CD4-positive, alpha-beta memory T cell (primary cell): Measurements from ENCODE around the gene KCNS3. TPM values are rescaled to one million over a fixed set of nuclear protein-coding genes. Genes with fewer than 3 reads are reported as not detected.

Experiments
- CTCF ChIA-PET: fragments of 350-600 bp; sonication (Branson Sonifier 250); formaldehyde crosslinking; loops from one replicate; lab custom pipeline; 2021; ENCODE audit warnings: inconsistent platforms; ENCODE audit not compliant: partially characterized antibody; lab: Charles Lee
- POLR2A ChIA-PET: fragments of 350-600 bp; sonication (Branson Sonifier 250); formaldehyde crosslinking; loops from one replicate; lab custom pipeline; 2021; ENCODE audit not compliant: partially characterized antibody; lab: Charles Lee
- DNase-seq, 5 donors: peaks; one replicate each; pipeline versions ENCODE4 v3.0.0 to v3.0.0-alpha.2; 2020 to 2022; ENCODE audit warnings: mixed read lengths in 1 of 5
- H3K27ac ChIP-seq: one replicate; pipeline ENCODE4 v1.7.0; 2013; ENCODE audit warnings: low read depth, low read length
- H3K27me3 ChIP-seq: 2 replicates; pipeline ENCODE4 v1.7.0; 2013; ENCODE audit warnings: mild to moderate bottlenecking, low read length, moderate library complexity; ENCODE audit not compliant: insufficient read depth
- H3K36me3 ChIP-seq: 2 replicates; pipeline ENCODE4 v1.7.0; 2013; ENCODE audit warnings: mild to moderate bottlenecking, low read length, moderate library complexity; ENCODE audit not compliant: insufficient read depth
- H3K4me1 ChIP-seq: 2 replicates; pipeline ENCODE4 v1.7.0; 2013; ENCODE audit warnings: mild to moderate bottlenecking, low read length, moderate library complexity; ENCODE audit not compliant: insufficient read depth
- H3K4me3 ChIP-seq, 2 donors: one replicate each; pipeline ENCODE4 v1.7.0; 2013; ENCODE audit warnings: low read length in 2 of 2, mild to moderate bottlenecking in 1 of 2
- H3K9me3 ChIP-seq, 2 donors: one replicate each; pipeline ENCODE4 v1.7.0; 2013; ENCODE audit warnings: low read length in 2 of 2, control low read depth in 1 of 2; ENCODE audit not compliant: control insufficient read depth in 1 of 2
- H3K27ac Mint-ChIP-seq, 7 donors: one replicate each; pipeline ENCODE4 v1.8.0; 2020 to 2021; ENCODE audit warnings: mixed read lengths in 7 of 7, mild to moderate bottlenecking in 6 of 7, inconsistent platforms in 3 of 7, moderate library complexity in 3 of 7
- H3K27me3 Mint-ChIP-seq, 2 donors: one replicate each; pipeline ENCODE4 v1.8.0; 2020 to 2021; ENCODE audit warnings: mixed read lengths in 2 of 2
- H3K36me3 Mint-ChIP-seq, 2 donors: one replicate each; pipeline ENCODE4 v1.8.0; 2020 to 2021; ENCODE audit warnings: mixed read lengths in 2 of 2, inconsistent platforms in 1 of 2, mild to moderate bottlenecking in 1 of 2
- H3K4me1 Mint-ChIP-seq, 4 donors: one replicate each; pipeline ENCODE4 v1.8.0; 2020 to 2021; ENCODE audit warnings: mixed read lengths in 4 of 4, mild to moderate bottlenecking in 1 of 4
- H3K4me3 Mint-ChIP-seq, 8 donors: one replicate each; pipeline ENCODE4 v1.8.0; 2020 to 2021; ENCODE audit warnings: mixed read lengths in 8 of 8, mild to moderate bottlenecking in 7 of 8, moderate library complexity in 6 of 8, inconsistent platforms in 3 of 8
- H3K9me3 Mint-ChIP-seq, 8 donors: one replicate each; pipeline ENCODE4 v1.8.0; 2020 to 2021; ENCODE audit warnings: mixed read lengths in 8 of 8, mild to moderate bottlenecking in 5 of 8, inconsistent platforms in 3 of 8, moderate library complexity in 1 of 8
- intact Hi-C: fragments of 100-400 bp; cut with micrococcal nuclease; formaldehyde crosslinking; loops from one replicate; pipeline ENCODE4 v1.15.1; 2023
- polyA plus RNA-seq, 2 donors: library from polyadenylated mRNA; unstranded; fragments of 300-500 nt; fragmentation: Illumina TruSeq; gene quantifications; one replicate each; pipeline ENCODE4 v1.2.3, GENCODE V29; 2021
- total RNA-seq, 2 experiments: library from RNA; stranded (reverse); gene quantifications; one replicate each; pipeline ENCODE4 v1.2.3, GENCODE V29; 2021

The KCNS3 gene
- total and polyA plus RNA-seq, 4 experiments from 2014 or later: not detected

- no peaks in the 10 kb centered on the region for H3K9me3 ChIP-seq
- ChIA-PET POLR2A (no interaction called here), CTCF (no interaction called here)
These were observed 31.8 kb upstream of the KCNS3 start for GRCh38 chr2:17846676-17847075.

GRCh38 chr2:17847236-17847635 lies 31.2 kb upstream of the KCNS3 start:
- no peak for DNase-seq
- no peak overlapping the region for H3K27ac Mint-ChIP-seq
- ChIA-PET CTCF (no interaction called here), POLR2A (no interaction called here)
- Histone ChIP-seq H3K4me3 (no peak overlapping the region), H3K36me3 (no peaks in the 10 kb centered on the region), H3K9me3 (no peaks in the 10 kb centered on the region), H3K27ac (no peak overlapping the region), H3K4me1 (no peaks in the 10 kb centered on the region), H3K27me3 (no peaks in the 10 kb centered on the region)
- no peaks in the 10 kb centered on the region for H3K9me3 Mint-ChIP-seq
- H3K4me3 Mint-ChIP-seq: no peak overlapping the region
- no peaks in the 10 kb centered on the region for H3K36me3 Mint-ChIP-seq
- H3K27me3 Mint-ChIP-seq: peaks cover 3 to 6% of the 10 kb centered on the region in 2 donors
- intact Hi-C loops: no loop called here
- H3K4me1 Mint-ChIP-seq: no peaks in the 10 kb centered on the region

More at GRCh38 chr2:17846676-17847075, 31.8 kb upstream of the KCNS3 start:
- no peaks in the 10 kb centered on the region for H3K4me1 ChIP-seq
- intact Hi-C loops: no loop called here
- Mint-ChIP-seq H3K4me1 (no peaks in the 10 kb centered on the region), H3K9me3 (no peaks in the 10 kb centered on the region), H3K27me3 (peaks cover 3 to 6% of the 10 kb centered on the region in 2 donors), H3K4me3 (no peak overlapping the region), H3K27ac (no peak overlapping the region), H3K36me3 (no peaks in the 10 kb centered on the region)
- H3K4me3 ChIP-seq: no peak overlapping the region
- DNase-seq: no peak
- no peaks in the 10 kb centered on the region for H3K36me3 ChIP-seq
- H3K27me3 ChIP-seq: no peaks in the 10 kb centered on the region
- H3K27ac ChIP-seq: no peak overlapping the region

GRCh38 chr2:17849275-17849674 lies 29.2 kb upstream of the KCNS3 start:
- ChIA-PET POLR2A (no interaction called here), CTCF (no interaction called here)
- Histone ChIP-seq H3K36me3 (no peaks in the 10 kb centered on the region), H3K4me1 (no peaks in the 10 kb centered on the region), H3K4me3 (no peak overlapping the region), H3K27me3 (no peaks in the 10 kb centered on the region), H3K9me3 (no peaks in the 10 kb centered on the region), H3K27ac (no peak overlapping the region)
- Mint-ChIP-seq H3K9me3 (no peaks in the 10 kb centered on the region), H3K4me1 (no peaks in the 10 kb centered on the region), H3K36me3 (no peaks in the 10 kb centered on the region), H3K27me3 (peaks cover 3 to 9% of the 10 kb centered on the region in 2 donors), H3K4me3 (no peak overlapping the region), H3K27ac (no peak overlapping the region)
- DNase-seq: no peak
- intact Hi-C loops: no loop called here

GRCh38 chr2:17850151-17850550 lies 28.3 kb upstream of the KCNS3 start:
- intact Hi-C loops: no loop called here

GRCh38 chr2:17851731-17852585 lies 26.5 kb upstream of the KCNS3 start:
- no peak overlapping the region for H3K4me3 ChIP-seq
- H3K36me3 Mint-ChIP-seq: no peaks in the 10 kb centered on the region
- CTCF ChIA-PET: no interaction called here
- H3K27ac ChIP-seq: no peak overlapping the region
- H3K9me3 ChIP-seq: no peaks in the 10 kb centered on the region
- H3K27ac Mint-ChIP-seq: no peak overlapping the region
- no peaks in the 10 kb centered on the region for H3K36me3 ChIP-seq
- H3K27me3 ChIP-seq: no peaks in the 10 kb centered on the region
- peaks cover 9 to 14% of the 10 kb centered on the region in 2 donors for H3K27me3 Mint-ChIP-seq
- H3K4me1 Mint-ChIP-seq: no peaks in the 10 kb centered on the region
- intact Hi-C loops: no loop called here
- H3K4me1 ChIP-seq: no peaks in the 10 kb centered on the region
- no peaks in the 10 kb centered on the region for H3K9me3 Mint-ChIP-seq
- POLR2A ChIA-PET: no interaction called here
- no peak for DNase-seq
- no peak overlapping the region for H3K4me3 Mint-ChIP-seq

More at GRCh38 chr2:17850151-17850550, 28.3 kb upstream of the KCNS3 start:
- no peaks in the 10 kb centered on the region for H3K4me1 ChIP-seq
- Mint-ChIP-seq H3K9me3 (no peaks in the 10 kb centered on the region), H3K27me3 (peaks cover 6 to 12% of the 10 kb centered on the region in 2 donors), H3K36me3 (no peaks in the 10 kb centered on the region), H3K27ac (no peak overlapping the region), H3K4me1 (no peaks in the 10 kb centered on the region), H3K4me3 (no peak overlapping the region)
- no peaks in the 10 kb centered on the region for H3K27me3 ChIP-seq
- H3K27ac ChIP-seq: no peak overlapping the region
- no peaks in the 10 kb centered on the region for H3K9me3 ChIP-seq
- H3K4me3 ChIP-seq: no peak overlapping the region
- CTCF ChIA-PET: no interaction called here
- no peak for DNase-seq
- no peaks in the 10 kb centered on the region for H3K36me3 ChIP-seq
- POLR2A ChIA-PET: no interaction called here

GRCh38 chr2:17853799-17854198 lies 24.7 kb upstream of the KCNS3 start:
- intact Hi-C loops: no loop called here
- no peaks in the 10 kb centered on the region for H3K4me1 ChIP-seq
- H3K4me3 Mint-ChIP-seq: no peak overlapping the region
- H3K36me3 Mint-ChIP-seq: no peaks in the 10 kb centered on the region
- no peak overlapping the region for H3K4me3 ChIP-seq
- no peaks in the 10 kb centered on the region for H3K4me1 Mint-ChIP-seq
- POLR2A ChIA-PET: no interaction called here
- no peaks in the 10 kb centered on the region for H3K9me3 ChIP-seq
- CTCF ChIA-PET: no interaction called here
- H3K9me3 Mint-ChIP-seq: no peaks in the 10 kb centered on the region
- no peak for DNase-seq
- peaks cover 15 to 16% of the 10 kb centered on the region in 2 donors for H3K27me3 Mint-ChIP-seq
- no peak overlapping the region for H3K27ac ChIP-seq
- H3K27ac Mint-ChIP-seq: no peak overlapping the region
- no peaks in the 10 kb centered on the region for H3K36me3 ChIP-seq
- peaks cover 3% of the 10 kb centered on the region for H3K27me3 ChIP-seq

- Histone ChIP-seq H3K27me3 (peaks cover 7% of the 10 kb centered on the region), H3K4me1 (no peaks in the 10 kb centered on the region), H3K4me3 (no peak overlapping the region), H3K27ac (no peak overlapping the region), H3K9me3 (no peaks in the 10 kb centered on the region), H3K36me3 (no peaks in the 10 kb centered on the region)
- Mint-ChIP-seq H3K27me3 (peaks cover 29% of the 10 kb centered on the region in 2 donors), H3K4me1 (no peaks in the 10 kb centered on the region), H3K4me3 (no peak overlapping the region), H3K36me3 (no peaks in the 10 kb centered on the region), H3K9me3 (peaks cover 0 to 3% (median 0%) of the 10 kb centered on the region in 8 donors), H3K27ac (no peak overlapping the region)
- CTCF ChIA-PET: no interaction called here
- intact Hi-C loops: no loop called here
- DNase-seq: no peak
- POLR2A ChIA-PET: no interaction called here
These were observed 21.4 kb upstream of the KCNS3 start for GRCh38 chr2:17857021-17857420.
